Measurements from ENCODE around the gene IDH2.

IDH2 gene

DNA sequence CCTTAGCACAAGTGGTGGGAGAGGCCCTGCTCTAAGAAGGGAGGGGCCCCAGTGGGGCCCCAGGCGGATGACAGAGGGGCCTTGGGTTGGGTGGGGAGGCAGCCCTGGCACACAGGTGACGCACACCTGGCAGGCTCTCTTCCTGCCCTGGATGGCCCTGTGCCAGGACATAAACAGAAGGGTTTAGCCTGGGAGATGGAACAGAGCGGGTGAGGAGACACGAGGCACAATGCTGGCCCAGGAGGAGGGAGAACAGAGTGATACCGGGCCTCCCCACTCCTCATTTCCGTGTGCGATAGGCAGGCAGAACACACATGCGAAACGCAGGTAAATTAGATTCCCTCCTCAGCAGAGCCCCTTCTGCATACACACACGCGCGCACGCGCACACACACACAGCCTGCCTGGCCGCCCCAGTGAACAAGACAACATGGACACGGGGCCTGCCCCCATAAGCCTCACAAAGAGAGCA is 39.8 kb downstream of the IDH2 start:
- no peak for DNase-seq

DNA sequence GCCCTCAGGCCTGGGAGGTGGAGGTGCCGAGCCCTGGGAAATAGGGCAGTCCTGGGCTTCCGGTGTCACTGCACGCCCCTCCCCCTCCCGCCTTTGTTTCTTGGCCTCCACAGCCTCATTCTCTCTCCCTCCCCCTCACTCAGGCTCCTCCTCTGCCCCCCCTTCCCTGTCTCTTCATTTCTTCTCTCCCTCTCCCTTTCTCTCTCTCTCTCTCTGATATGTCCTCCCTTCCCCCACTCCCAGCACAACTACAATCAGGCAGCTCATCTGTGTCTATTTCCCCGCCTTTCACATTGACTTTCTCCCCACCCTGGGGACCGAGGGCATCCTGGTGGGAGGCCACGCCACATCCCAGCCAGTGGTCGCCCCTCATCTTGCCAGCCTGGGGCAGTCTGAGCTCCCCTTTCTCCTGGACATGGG is 40.2 kb downstream of the IDH2 start:
- DNase-seq, result no peak

- DNase-seq, result no peak
These were observed 41.5 kb downstream of the IDH2 start for GRCh38 chr15:90060797-90061196.

DNA sequence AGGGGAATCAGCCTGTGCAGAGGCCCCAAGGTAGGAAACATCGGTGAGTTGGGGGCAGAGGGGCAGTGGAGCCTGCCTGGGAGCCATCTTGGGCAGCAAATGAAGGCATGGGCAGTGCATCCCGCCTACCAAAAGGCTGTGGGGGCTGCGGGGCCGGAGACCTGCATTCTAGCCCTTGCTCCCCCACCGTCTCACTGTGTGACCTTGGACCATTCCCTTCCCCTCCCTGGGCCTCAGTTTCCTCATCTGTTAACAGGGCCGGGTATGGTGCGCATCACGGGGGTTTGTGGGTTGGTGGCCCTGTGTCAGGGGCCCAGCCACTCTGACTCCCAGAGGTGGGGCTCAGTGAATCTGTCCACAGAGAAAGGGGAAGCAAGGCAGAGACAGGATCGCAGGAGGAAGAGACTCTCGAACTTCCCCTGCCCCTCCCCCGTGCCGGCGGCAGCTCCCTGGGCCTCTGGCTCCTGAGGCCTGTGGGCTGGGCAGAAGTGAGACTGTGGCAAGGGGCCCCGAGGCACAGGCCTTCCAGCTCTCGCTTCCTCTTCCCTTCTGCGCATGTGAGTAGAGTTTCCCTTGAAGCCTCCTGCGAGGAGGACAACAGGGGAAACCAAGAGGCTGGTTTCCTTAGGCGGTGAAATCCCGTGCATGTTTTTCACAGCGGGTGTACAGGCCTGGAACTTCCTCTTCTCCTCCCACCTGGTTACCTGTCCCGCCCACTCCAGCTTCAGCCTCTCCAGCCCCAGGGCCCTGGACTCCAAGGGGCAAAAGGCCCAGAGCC is 42.9 kb downstream of the IDH2 start:
- no peak for DNase-seq

DNA sequence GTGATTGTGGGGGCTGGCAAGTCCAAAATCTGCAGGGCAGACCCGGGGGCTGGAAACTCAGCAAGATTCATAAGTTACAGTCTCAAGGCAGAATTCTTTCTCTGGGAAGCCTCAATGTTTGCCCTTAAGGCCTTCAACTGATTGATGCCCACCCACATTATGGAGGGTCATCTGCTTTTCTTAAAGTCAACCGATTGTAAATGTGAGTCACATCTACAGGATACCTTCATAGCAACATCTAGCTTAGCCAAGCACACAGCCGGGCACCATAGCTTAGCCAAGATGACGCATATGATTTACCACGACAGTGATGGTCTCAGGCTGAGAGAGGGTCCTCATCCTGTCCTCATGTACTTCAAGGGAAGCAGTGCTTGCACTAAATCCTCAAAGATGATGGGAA is 43.5 kb downstream of the IDH2 start:
- DNase-seq, result no peak

GRCh38 chr15:90058308-90058707 is 44.0 kb downstream of the IDH2 start:
- no peak for DNase-seq

DNA sequence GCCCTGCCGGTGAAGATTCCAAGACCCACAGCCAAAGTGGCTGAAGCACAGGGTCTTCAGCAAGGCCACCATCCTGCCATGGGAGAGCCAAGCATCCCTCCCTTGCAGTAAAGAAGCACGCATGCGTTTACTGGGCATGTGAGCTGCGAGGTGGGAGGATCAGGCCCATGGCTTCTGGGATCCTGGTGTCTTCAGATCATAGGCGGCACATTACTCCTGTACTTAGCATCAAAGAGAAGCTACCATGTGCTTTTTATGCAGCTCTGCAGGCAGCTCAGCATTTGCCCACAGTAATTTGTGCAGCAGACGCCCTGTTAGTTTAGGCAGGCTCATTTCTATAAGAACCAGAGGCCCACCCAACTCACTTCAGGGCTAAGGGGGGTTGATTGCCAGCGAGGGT is 45.7 kb downstream of the IDH2 start:
- no peak for DNase-seq

- no peak for DNase-seq
These were observed 47.1 kb downstream of the IDH2 start for GRCh38 chr15:90055182-90055581.

GRCh38 chr15:90054618-90055097 is 47.6 kb downstream of the IDH2 start:
- DNase-seq, result no peak

DNA sequence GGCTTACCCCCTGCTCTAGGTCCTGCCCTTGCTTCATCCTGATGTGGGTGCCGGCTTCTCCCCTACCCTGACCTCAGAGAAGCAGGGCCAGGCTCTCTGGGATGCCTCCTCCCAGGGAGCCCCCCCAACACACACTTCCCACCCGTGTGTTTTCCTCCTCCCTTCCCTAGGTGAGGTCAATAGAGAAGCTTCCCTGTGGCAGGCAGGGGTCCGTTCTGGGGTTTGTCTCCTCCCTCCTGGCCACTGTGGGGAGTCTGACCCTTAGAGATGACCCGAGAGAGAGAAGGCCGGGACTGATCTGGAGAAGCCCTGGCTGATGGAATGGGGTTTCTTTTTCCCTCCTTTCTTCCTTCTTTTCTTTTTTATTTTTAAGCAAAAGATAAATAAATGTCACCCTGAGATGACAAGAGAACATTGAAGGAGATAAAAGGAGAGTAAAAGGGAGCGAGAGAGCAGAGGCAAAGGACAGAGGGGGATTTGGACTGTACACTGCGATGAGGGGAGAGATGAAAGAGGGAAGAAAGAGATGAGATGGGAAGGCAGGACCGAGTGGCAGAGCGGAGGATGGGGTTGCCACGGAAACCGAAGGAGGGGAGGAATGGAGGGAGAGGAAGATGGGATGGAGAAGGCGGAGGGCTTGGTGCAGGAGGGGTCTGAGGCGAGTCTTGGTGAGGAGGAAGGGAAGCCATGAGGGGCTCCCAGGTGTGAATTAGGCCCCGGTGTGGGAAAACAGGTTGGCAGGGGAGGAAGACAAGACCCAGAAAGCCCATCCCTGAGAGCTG is 48.4 kb downstream of the IDH2 start:
- DNase-seq, result no peak

DNA sequence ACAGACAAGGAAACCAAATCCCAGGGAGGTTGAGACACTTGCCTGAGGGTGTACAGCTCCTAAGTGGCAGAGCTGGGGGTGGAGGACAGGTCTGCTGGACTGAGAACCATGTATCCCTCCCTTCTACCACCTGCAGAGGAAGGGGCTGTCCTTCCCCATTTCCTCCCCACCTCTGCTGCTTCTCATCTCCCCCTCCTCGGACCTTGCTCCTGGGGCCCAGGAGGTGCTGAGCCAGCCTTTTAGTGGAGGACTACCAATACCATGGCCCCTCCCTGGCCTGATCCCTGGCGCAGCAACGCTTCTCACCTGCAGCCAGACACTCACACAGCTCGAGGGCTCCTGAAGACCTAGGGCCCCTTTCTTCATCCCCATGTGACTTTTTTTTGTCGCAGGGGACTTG is 50.4 kb downstream of the IDH2 start:
- no peak for DNase-seq

- no peak for DNase-seq
These were observed 52.3 kb downstream of the IDH2 start for GRCh38 chr15:90049666-90050604.

- no peak for DNase-seq
These were observed 53.2 kb downstream of the IDH2 start for GRCh38 chr15:90049030-90049429.

DNA sequence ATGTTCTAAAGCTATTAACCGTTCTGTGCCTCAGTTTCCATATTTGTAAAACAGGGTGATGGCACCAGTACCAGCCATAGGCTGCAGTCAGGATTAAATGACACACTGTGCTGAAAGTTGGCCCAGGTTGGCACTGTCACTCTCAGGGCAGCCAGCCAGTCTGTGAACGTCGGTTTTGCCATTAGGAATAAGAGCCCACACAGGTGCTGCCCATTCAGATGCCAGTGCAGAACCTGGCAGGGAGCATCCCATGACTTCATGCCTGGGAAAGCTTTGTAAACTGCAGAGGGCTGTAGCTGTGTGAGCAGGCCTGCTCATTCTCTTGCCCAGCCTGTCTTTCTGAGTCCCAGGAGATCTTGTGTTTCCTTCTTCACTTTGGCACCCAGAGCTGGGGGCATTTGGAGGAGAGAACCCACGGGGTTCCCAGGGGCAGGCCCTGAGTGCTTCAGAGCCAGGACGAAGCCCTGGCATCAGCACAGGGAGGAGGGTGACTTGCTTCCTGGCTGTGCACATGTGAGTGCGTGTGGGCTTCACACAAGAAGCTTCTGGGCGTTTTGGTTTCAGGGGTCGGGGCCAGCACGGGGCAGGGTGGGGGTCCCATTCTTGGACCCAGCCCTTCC is 54.2 kb downstream of the IDH2 start:
- DNase-seq, result peak; percentile 6

DNA sequence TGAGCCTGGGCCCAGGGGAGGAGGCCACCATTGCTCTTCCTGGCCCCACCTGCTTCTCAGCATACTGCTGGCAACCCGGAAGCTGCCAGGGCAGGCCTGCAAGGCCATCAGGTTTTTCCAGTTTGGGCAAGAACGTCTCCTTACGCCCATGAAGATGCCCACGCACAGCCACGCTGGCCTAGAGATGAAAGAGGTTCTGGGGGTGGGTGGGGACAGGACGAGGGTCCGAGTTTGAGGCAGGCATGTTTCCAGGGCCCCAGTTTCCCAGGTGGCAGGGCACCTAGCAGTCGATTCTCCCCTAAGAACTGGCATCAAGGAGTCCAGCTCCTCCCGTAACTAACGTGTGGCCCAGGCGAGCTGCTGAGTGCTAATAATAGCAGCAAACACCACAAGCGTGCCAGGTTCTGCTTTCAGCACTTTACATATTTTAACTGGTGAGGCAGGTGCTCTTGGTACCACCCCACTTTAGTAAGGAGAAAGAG is 55.3 kb downstream of the IDH2 start:
- DNase-seq, result no peak

DNA sequence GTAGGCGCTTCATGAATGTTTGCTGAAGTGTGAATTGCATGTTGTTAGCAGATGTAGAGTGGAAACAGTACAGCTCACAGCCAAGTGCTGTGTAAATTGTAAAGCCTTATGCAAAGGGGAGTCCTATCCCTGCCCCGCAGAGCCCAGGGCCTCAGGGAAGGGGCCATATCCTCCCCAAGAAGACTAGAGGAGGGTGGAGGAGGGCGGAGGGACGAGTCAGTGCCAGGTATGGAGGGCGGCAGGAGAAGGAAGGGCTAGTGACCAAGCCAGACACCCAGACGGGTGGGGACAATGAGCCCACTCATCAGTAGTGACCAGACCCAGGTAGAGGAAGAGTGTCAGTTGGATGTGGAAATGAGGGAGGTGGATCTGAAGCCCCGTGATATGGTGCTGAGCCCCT is 56.0 kb downstream of the IDH2 start:
- no peak for DNase-seq

DNA sequence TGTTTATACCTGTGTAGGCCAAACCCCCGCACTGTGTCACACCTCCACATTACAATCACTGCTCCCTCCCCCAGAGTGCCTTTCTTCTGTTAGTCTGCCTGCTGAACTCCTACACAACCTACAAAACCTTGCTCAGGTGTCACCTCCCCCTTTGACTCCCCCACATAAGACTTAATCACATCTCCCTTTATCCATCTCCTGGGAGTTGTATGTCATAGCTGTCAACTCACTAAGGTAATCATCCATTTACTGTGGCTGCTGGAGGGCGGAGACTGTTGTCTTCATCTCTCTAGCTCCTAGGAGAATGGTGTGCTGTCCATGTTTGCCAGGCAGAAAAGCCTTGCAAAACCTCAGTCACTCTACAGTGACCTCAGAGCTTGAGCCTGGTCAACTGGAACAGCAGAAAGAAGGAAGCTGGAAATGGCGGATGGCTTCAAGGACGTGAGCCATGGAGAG is 57.3 kb downstream of the IDH2 start:
- DNase-seq, result no peak

GRCh38 chr15:90044191-90044590 is 58.1 kb downstream of the IDH2 start:
- no peak for DNase-seq

DNA sequence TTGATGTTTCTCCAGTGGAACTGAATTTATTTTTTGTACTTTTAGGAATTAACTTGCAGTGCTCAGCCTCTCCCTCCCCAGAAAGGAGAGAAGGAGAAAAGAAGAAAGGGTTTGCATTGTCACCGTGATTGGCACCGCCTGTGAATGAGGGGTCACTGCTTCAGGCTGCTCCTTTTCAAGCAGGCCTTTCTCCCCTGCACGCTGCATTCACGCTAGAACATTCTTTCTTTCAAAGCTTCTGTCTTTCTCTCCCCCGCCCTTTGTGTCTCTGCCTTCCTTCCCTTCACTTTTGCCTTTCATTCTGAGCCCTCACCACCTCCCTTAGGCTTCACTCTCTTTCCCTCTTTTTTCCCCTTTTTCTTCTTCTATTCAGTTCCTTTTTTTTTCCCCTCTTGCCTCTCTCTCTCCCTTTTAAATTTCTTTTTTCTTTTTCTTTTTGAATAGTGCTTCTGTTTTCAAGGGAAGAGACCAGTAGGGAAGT is 58.7 kb downstream of the IDH2 start:
- DNase-seq, result no peak

DNA sequence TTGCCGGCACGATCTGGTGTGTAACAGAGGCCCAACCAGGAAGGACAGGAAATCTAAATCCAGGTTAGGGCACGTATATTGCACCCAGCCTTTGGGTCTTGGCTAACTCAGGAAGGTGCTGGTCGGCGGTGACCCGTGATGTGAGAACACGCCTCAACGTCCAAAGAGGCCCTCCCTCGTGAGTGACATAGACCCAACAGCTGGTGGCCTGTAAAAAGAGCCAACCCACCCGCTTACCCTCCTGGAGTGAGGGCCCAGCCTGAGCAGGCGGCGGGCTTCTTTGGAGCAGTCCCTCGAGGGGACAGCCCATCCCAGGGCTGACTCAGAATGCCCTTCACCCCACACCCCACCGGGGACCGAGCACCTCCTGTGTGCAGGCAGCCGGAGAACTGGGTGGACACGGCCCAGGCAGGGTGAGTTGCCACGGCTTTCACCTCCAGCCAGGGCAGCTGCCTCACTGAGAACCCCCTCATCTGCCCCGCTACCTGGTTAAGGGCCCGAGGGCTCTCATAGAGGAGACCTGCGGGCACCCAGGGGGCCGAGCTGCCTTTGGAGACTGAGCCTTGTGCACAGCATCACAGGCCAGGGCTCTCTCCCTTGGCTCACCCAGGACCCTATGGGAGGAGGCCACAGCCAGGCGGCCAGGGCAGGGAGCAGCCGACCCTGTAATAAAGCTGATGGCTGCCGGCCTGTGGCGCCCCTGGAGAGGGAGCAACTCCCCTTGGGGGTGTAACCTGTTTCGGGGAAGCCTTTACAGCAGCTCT is 59.3 kb downstream of the IDH2 start:
- DNase-seq, result no peak

GRCh38 chr15:90042356-90042755 is 59.9 kb downstream of the IDH2 start:
- DNase-seq, result no peak

Data from NCI-H446 treated with DMSO at 0.1 percent for 48 hours (cell line).